22Rv1 (cell line): Measurements from ENCODE around the gene ZFHX3.

Experiments used
- ZFX ChIP-seq: fragments of 450-650 bp; IDR thresholded peaks from 2 replicates; pipeline ENCODE4 v1.6.1; 2017; ENCODE audit warnings: antibody characterized with exemption, borderline replicate concordance
- TF ChIP-seq, protein P1 (sequence below): fragments of 450-650 bp; IDR thresholded peaks from 2 replicates; pipeline ENCODE4 v1.5.1; 2017; ENCODE audit warnings: mild to moderate bottlenecking

DNA sequence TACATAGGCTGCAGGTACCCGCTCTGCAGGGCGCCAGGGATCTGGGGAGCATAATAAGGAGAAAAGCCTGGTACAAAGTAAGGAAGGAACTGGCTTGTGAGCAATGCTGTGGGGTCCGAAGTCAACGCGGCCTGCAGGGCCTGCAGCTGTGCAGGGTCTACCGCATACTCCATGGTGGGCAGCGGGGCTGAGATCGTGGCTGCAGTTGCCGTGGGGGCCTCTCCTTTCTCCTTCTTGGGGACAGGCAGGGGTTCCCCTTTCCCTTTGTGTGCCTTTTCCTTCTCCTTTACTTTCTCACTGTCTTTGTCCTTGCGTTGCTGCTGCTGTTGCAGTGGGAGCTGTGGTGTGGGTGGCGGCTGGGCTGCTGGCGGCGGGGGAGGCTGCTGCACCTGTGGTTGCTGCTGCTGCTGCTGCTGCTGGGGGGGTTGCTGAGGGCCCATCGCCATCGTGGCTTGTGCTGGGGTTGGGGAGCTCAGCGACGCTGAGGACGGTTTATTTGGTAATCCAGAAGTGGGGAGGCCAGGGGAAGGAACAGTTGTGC is 259.6 kb downstream of the ZFHX3 start:
- TF ChIP-seq, protein P1, sequence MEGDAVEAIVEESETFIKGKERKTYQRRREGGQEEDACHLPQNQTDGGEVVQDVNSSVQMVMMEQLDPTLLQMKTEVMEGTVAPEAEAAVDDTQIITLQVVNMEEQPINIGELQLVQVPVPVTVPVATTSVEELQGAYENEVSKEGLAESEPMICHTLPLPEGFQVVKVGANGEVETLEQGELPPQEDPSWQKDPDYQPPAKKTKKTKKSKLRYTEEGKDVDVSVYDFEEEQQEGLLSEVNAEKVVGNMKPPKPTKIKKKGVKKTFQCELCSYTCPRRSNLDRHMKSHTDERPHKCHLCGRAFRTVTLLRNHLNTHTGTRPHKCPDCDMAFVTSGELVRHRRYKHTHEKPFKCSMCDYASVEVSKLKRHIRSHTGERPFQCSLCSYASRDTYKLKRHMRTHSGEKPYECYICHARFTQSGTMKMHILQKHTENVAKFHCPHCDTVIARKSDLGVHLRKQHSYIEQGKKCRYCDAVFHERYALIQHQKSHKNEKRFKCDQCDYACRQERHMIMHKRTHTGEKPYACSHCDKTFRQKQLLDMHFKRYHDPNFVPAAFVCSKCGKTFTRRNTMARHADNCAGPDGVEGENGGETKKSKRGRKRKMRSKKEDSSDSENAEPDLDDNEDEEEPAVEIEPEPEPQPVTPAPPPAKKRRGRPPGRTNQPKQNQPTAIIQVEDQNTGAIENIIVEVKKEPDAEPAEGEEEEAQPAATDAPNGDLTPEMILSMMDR, result no peak
- TF ChIP-seq ZFX, result no peak
